ENCODE data around the gene ATXN2. TPM values are rescaled to one million over a fixed set of nuclear protein-coding genes. Genes with fewer than 3 reads are reported as not detected.
A peak's percentile ranks its signal among the peaks of the same experiment; 100 is the strongest.

ATXN2 gene, protein sequence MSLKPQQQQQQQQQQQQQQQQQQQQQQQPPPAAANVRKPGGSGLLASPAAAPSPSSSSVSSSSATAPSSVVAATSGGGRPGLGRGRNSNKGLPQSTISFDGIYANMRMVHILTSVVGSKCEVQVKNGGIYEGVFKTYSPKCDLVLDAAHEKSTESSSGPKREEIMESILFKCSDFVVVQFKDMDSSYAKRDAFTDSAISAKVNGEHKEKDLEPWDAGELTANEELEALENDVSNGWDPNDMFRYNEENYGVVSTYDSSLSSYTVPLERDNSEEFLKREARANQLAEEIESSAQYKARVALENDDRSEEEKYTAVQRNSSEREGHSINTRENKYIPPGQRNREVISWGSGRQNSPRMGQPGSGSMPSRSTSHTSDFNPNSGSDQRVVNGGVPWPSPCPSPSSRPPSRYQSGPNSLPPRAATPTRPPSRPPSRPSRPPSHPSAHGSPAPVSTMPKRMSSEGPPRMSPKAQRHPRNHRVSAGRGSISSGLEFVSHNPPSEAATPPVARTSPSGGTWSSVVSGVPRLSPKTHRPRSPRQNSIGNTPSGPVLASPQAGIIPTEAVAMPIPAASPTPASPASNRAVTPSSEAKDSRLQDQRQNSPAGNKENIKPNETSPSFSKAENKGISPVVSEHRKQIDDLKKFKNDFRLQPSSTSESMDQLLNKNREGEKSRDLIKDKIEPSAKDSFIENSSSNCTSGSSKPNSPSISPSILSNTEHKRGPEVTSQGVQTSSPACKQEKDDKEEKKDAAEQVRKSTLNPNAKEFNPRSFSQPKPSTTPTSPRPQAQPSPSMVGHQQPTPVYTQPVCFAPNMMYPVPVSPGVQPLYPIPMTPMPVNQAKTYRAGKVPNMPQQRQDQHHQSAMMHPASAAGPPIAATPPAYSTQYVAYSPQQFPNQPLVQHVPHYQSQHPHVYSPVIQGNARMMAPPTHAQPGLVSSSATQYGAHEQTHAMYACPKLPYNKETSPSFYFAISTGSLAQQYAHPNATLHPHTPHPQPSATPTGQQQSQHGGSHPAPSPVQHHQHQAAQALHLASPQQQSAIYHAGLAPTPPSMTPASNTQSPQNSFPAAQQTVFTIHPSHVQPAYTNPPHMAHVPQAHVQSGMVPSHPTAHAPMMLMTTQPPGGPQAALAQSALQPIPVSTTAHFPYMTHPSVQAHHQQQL
- total RNA-seq: 10 to 100 TPM; 20.4 to 28.1 (median 22.2) TPM

DNA sequence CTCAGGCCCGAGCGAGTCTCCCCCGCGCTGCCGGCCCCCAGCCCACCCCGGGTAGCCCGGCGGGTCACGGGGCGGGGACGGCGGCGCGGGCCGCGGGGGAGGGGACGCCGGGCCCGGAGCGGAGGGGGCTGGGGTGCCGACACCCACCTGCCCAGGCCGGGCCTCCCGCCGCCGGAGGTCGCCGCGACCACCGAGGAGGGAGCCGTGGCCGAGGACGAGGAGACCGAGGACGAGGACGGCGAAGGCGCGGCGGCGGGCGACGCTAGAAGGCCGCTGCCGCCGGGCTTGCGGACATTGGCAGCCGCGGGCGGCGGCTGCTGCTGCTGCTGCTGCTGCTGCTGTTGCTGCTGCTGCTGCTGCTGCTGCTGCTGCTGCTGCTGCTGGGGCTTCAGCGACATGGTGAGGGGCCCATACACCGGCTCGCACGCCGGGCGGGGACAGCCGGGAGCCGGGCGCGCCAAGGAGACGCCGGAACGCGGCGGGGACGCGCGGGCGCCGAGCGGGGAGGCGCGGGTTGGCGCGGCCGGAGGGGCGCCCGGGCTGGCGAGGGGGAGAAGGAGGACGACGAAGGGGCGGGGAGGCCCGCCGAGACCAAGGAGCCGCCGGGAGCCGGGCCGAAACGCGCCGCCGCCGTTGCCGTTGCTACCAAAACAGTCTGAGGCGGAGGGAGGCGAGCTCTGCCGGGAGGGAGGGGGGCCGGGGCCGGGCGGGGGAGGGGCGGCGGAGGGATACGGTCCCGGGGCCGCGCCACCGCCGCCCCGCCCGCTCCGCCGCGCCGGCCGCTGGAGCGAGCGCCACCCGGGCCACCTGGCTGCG lies at the start of gene ATXN2:
TSS of gene ATXN2 (minus strand) at position 679 of the 816 bp plus-strand sequence. CDS start at position 398, 281 bp downstream.
- peak; percentile 40 to 53 for DNase-seq
- peak; percentile 79 to 85 for ATAC-seq
- intact Hi-C loops (cut with DNase I; ENCODE audit: low total_unique reads): loop anchor here (1.0 to 5.0 kb wide), 2 partner anchors 88 to 230 kb away; partner anchors contain the start of genes ACAD10, BRAP and PHETA1
- Histone ChIP-seq H3K27me3 (no peaks in the 10 kb centered on the region), H3K36me3 (no peaks in the 10 kb centered on the region), H3K4me1 (peaks cover 42% of the 10 kb centered on the region in 2 donors), H3K9me3 (no peaks in the 10 kb centered on the region), H3K27ac (peak within 1 kb of the TSS; percentile 92 to 98 (median 95)), H3K4me3 (peak within 1 kb of the TSS; percentile 76 to 91 (median 82))
- TF ChIP-seq POLR2A (IDR thresholded peaks at IDR 0.05): no peak
- TF ChIP-seq, protein P1, sequence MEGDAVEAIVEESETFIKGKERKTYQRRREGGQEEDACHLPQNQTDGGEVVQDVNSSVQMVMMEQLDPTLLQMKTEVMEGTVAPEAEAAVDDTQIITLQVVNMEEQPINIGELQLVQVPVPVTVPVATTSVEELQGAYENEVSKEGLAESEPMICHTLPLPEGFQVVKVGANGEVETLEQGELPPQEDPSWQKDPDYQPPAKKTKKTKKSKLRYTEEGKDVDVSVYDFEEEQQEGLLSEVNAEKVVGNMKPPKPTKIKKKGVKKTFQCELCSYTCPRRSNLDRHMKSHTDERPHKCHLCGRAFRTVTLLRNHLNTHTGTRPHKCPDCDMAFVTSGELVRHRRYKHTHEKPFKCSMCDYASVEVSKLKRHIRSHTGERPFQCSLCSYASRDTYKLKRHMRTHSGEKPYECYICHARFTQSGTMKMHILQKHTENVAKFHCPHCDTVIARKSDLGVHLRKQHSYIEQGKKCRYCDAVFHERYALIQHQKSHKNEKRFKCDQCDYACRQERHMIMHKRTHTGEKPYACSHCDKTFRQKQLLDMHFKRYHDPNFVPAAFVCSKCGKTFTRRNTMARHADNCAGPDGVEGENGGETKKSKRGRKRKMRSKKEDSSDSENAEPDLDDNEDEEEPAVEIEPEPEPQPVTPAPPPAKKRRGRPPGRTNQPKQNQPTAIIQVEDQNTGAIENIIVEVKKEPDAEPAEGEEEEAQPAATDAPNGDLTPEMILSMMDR (IDR thresholded peaks at IDR 0.05 in 4 of 5, conservative IDR thresholded peaks at IDR 0.05 in 1 of 5): no peak
- in situ Hi-C loops (cut with MboI; ENCODE audit: low sequenced_read_pairs in 4 of 4): no loop called here

DNA sequence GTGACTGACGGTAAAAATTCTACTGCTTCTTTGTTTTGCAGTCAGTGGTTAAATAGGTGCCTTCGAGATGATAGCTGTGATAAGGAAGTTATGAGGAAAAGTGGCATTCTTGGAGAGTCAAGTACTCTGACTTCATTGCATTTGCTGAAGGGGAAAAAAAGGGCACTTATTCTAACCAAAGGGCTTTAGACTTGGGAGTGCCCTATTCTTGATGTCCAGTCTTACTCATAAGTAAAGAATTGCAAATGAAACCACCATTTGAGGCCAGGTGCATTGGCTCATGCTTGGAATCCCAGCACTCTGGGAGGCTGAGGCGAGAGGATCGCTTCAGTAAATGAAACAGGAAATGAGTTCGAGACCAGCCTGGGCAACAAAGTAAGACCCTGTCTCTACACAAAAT lies 46.3 kb upstream of the ATXN2 start:
- no peaks in the 10 kb centered on the region for H3K9me3 ChIP-seq
- H3K27ac ChIP-seq: no peak overlapping the region
- no peaks in the 10 kb centered on the region for H3K4me1 ChIP-seq
- H3K36me3 ChIP-seq: peaks cover 0 to 77% of the 10 kb centered on the region in 2 donors
- no peak for ATAC-seq
- no peak overlapping the region for H3K4me3 ChIP-seq
- in situ Hi-C loops (cut with MboI; ENCODE audit: low sequenced_read_pairs in 4 of 4) (no loop called here), intact Hi-C loops (cut with DNase I; ENCODE audit: low total_unique reads) (no loop called here)
- TF ChIP-seq POLR2A (IDR thresholded peaks at IDR 0.05): no peak
- TF ChIP-seq, protein P1 (IDR thresholded peaks at IDR 0.05 in 4 of 5, conservative IDR thresholded peaks at IDR 0.05 in 1 of 5): no peak
- no peak for DNase-seq
- no peaks in the 10 kb centered on the region for H3K27me3 ChIP-seq

DNA sequence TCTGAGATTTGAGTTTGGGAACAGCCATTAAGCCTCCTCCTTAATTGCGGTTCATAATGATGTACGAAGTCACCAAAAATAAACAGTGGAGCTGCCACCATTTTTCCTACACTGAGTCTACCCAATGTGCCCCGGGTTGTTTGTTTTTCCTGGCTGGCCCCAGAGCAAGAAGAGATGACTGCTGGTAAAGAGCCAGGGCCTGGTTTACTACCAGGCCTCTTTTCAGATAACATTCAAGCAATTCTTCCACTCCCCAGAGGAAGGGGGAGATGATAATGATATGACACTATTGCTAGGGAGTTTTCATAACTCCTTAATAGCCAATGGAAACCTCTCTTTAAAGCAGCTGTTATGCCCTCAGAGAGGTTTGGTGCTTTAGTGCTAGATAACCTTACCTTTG lies 44.3 kb upstream of the ATXN2 start:
- H3K36me3 ChIP-seq: peaks cover 0 to 60% of the 10 kb centered on the region in 2 donors
- no peaks in the 10 kb centered on the region for H3K4me1 ChIP-seq
- ATAC-seq (no peak), DNase-seq (no peak)
- intact Hi-C loops (cut with DNase I; ENCODE audit: low total_unique reads) (no loop called here), in situ Hi-C loops (cut with MboI; ENCODE audit: low sequenced_read_pairs in 4 of 4) (no loop called here)
- no peaks in the 10 kb centered on the region for H3K27me3 ChIP-seq
- TF ChIP-seq, protein P1 (IDR thresholded peaks at IDR 0.05 in 4 of 5, conservative IDR thresholded peaks at IDR 0.05 in 1 of 5): no peak
- TF ChIP-seq POLR2A (IDR thresholded peaks at IDR 0.05): no peak
- no peak overlapping the region for H3K27ac ChIP-seq
- no peaks in the 10 kb centered on the region for H3K9me3 ChIP-seq
- no peak overlapping the region for H3K4me3 ChIP-seq
